H1 (cell line): Measurements from ENCODE around the gene KCNA5. TPM values are rescaled to one million over a fixed set of nuclear protein-coding genes. Genes with fewer than 3 reads are reported as not detected.

Experiments used
- CTCF ChIA-PET: fragments of 300-600 bp; sonication (Branson Sonifier 250); formaldehyde crosslinking; loops from one replicate; lab custom pipeline; 2021; ENCODE audit not compliant: partially characterized antibody; lab: Charles Lee
- POLR2A ChIA-PET: fragments of 300-600 bp; sonication (Branson Sonifier 250); formaldehyde crosslinking; loops from one replicate; lab custom pipeline; 2021; ENCODE audit warnings: inconsistent platforms; ENCODE audit not compliant: partially characterized antibody; lab: Charles Lee
- DNase-seq, 2 experiments: peaks; one replicate each; pipeline versions ENCODE4 v3.0.0 to v3.0.0-alpha.2; 2010 to 2022; ENCODE audit warnings: low spot score in 2 of 2, low read depth in 1 of 2, mixed read lengths in 1 of 2
- FAIRE-seq: peaks from 2 replicates; lab custom pipeline; 2011; peaks lifted over from hg19 to GRCh38; lab: Jason Lieb, UNC
- H2AFZ ChIP-seq: 2 replicates; pipeline ENCODE4 v1.8.1; 2012; ENCODE audit warnings: low read length, inconsistent platforms
- H2AK5ac ChIP-seq: 2 replicates; pipeline ENCODE4 v1.6.1; 2013; ENCODE audit warnings: low read depth, low read length
- H2BK120ac ChIP-seq: replicated peaks from 2 replicates; pipeline ENCODE3; 2013; ENCODE audit warnings: low read depth, low read length, inconsistent platforms
- H2BK12ac ChIP-seq: 2 replicates; pipeline ENCODE4 v1.6.1; 2013; ENCODE audit warnings: low read depth, low read length
- H2BK15ac ChIP-seq: 2 replicates; pipeline ENCODE4 v1.6.1; 2013; ENCODE audit warnings: low read length
- H2BK20ac ChIP-seq: 2 replicates; pipeline ENCODE4 v1.6.1; 2013; ENCODE audit warnings: low read length
- H2BK5ac ChIP-seq: 2 replicates; pipeline ENCODE4 v1.6.1; 2013; ENCODE audit warnings: low read depth, low read length
- H3K14ac ChIP-seq: 2 replicates; pipeline ENCODE4 v1.6.1; 2013; ENCODE audit warnings: inconsistent platforms; ENCODE audit not compliant: insufficient read length
- H3K18ac ChIP-seq: 2 replicates; pipeline ENCODE4 v1.6.1; 2013; ENCODE audit warnings: low read length; ENCODE audit errors: extremely low read depth
- H3K23ac ChIP-seq: 2 replicates; pipeline ENCODE4 v1.6.1; 2013; ENCODE audit warnings: inconsistent platforms; ENCODE audit not compliant: insufficient read length
- H3K23me2 ChIP-seq: 2 replicates; pipeline ENCODE4 v1.6.1; 2013; ENCODE audit warnings: low read depth, low read length
- H3K27ac ChIP-seq: 2 replicates; pipeline ENCODE4 v1.6.1; 2011; ENCODE audit warnings: low read depth, low read length, inconsistent platforms
- H3K27me3 ChIP-seq, 4 experiments: replicated peaks in 1 of 4; 1 replicate in 1 of 4; 2 replicates in 3 of 4; pipeline versions ENCODE4 v1.6.1 to v1.8.1; 2011 to 2013; ENCODE audit warnings: low read length in 3 of 4, mild to moderate bottlenecking in 3 of 4, inconsistent platforms in 2 of 4, mixed read lengths in 2 of 4, moderate library complexity in 1 of 4; ENCODE audit not compliant: control insufficient read depth in 3 of 4, insufficient read depth in 3 of 4; ENCODE audit errors: extremely low read depth in 1 of 4
- H3K36me3 ChIP-seq, 4 experiments: 2 replicates each; pipeline versions ENCODE4 v1.6.1 to v1.8.1; 2011 to 2013; ENCODE audit warnings: mild to moderate bottlenecking in 4 of 4, low read length in 3 of 4, moderate library complexity in 2 of 4, control low read depth in 1 of 4, inconsistent platforms in 1 of 4; ENCODE audit not compliant: insufficient read depth in 4 of 4, control insufficient read depth in 2 of 4
- H3K4ac ChIP-seq: replicated peaks from 2 replicates; pipeline ENCODE3; 2013; ENCODE audit warnings: low read length, low read depth, mixed read lengths, inconsistent platforms; ENCODE audit not compliant: insufficient read length
- H3K4me1 ChIP-seq, 4 experiments: replicated peaks in 1 of 4; 1 replicate in 1 of 4; 2 replicates in 3 of 4; pipeline versions ENCODE4 v1.6.1 to v1.8.1; 2011 to 2013; ENCODE audit warnings: low read length in 3 of 4, inconsistent platforms in 2 of 4, mixed read lengths in 1 of 4; ENCODE audit not compliant: insufficient read depth in 4 of 4, control insufficient read depth in 3 of 4
- H3K4me2 ChIP-seq, 2 experiments: 2 replicates each; pipeline versions ENCODE4 v1.6.1 to v1.8.1; 2011 to 2013; ENCODE audit warnings: low read depth in 2 of 2, low read length in 2 of 2, control low read depth in 1 of 2, inconsistent platforms in 1 of 2, mild to moderate bottlenecking in 1 of 2; ENCODE audit not compliant: insufficient read depth in 1 of 2
- H3K4me3 ChIP-seq, 4 experiments: fragments of 200-600, 300-600 bp in 1 of 4; sonication (generic), shearing (Covaris generic), sonication (Bioruptor Twin) in 1 of 4; 2 replicates each; pipeline versions ENCODE4 v1.5.1 to v1.8.1; 2011 to 2016; ENCODE audit warnings: low read length in 4 of 4, low read depth in 3 of 4, control low read depth in 2 of 4, inconsistent platforms in 2 of 4, mild to moderate bottlenecking in 2 of 4, mixed read lengths in 1 of 4, moderate library complexity in 1 of 4; ENCODE audit not compliant: insufficient read depth in 2 of 4; ENCODE audit errors: extremely low read depth in 1 of 4
- H3K56ac ChIP-seq: replicated peaks from 2 replicates; pipeline ENCODE3; 2013; ENCODE audit warnings: low read depth, mild to moderate bottlenecking, mixed read lengths, low read length, inconsistent platforms; ENCODE audit not compliant: insufficient read length
- H3K79me1 ChIP-seq: 2 replicates; pipeline ENCODE4 v1.6.1; 2013; ENCODE audit warnings: low read depth, low read length, control low read depth
- H3K79me2 ChIP-seq, 2 experiments: 2 replicates each; pipeline versions ENCODE4 v1.6.1 to v1.8.1; 2012 to 2013; ENCODE audit warnings: low read length in 2 of 2, mild to moderate bottlenecking in 2 of 2, inconsistent platforms in 1 of 2; ENCODE audit not compliant: insufficient read depth in 2 of 2, control insufficient read depth in 1 of 2
- H3K9ac ChIP-seq, 4 experiments: replicated peaks in 1 of 4; 1 replicate in 1 of 4; 2 replicates in 3 of 4; pipeline versions ENCODE4 v1.6.1 to v1.8.1; 2011 to 2013; ENCODE audit warnings: low read depth in 3 of 4, low read length in 3 of 4, control low read depth in 2 of 4, mild to moderate bottlenecking in 2 of 4, moderate library complexity in 2 of 4, inconsistent platforms in 1 of 4; ENCODE audit errors: extremely low read depth in 1 of 4
- H3K9me3 ChIP-seq, 2 experiments: 2 replicates each; pipeline versions ENCODE4 v1.6.1 to v1.8.1; 2012 to 2013; ENCODE audit warnings: mild to moderate bottlenecking in 2 of 2, moderate library complexity in 2 of 2, control low read depth in 1 of 2, inconsistent platforms in 1 of 2, low read depth in 1 of 2, low read length in 1 of 2, mixed read lengths in 1 of 2; ENCODE audit not compliant: insufficient read depth in 2 of 2
- H4K20me1 ChIP-seq, 2 experiments: replicated peaks in 1 of 2; 2 replicates each; pipeline versions ENCODE3 to v1.8.1; 2011 to 2013; ENCODE audit warnings: inconsistent platforms in 2 of 2, low read length in 2 of 2, mild to moderate bottlenecking in 1 of 2; ENCODE audit not compliant: insufficient read depth in 2 of 2, control insufficient read depth in 1 of 2
- H4K5ac ChIP-seq: 2 replicates; pipeline ENCODE4 v1.6.1; 2013; ENCODE audit warnings: low read length, low read depth, mixed read lengths, inconsistent platforms; ENCODE audit not compliant: insufficient read length
- H4K8ac ChIP-seq: 2 replicates; pipeline ENCODE4 v1.8.0; 2013; ENCODE audit warnings: mild to moderate bottlenecking, moderate library complexity, low read length, inconsistent platforms; ENCODE audit not compliant: insufficient read depth; ENCODE audit errors: extremely low read depth
- H4K91ac ChIP-seq: replicated peaks from 2 replicates; pipeline ENCODE3; 2013; ENCODE audit warnings: low read length, mixed read lengths, inconsistent platforms; ENCODE audit not compliant: insufficient read length
- CEBPB ChIP-seq: IDR thresholded peaks from 2 replicates; pipeline ENCODE4 v1.6.1; 2012; ENCODE audit warnings: low read depth, low read length
- GABPA ChIP-seq: IDR thresholded peaks from 2 replicates; pipeline ENCODE4 v1.6.1; 2011; ENCODE audit warnings: mild to moderate bottlenecking, low read length, moderate library complexity, borderline replicate concordance; ENCODE audit not compliant: insufficient read depth
- GTF2F1 ChIP-seq: IDR thresholded peaks from 2 replicates; pipeline ENCODE4 v1.6.1; 2012; ENCODE audit warnings: low read depth, low read length, improper control_type of control experiment, borderline replicate concordance
- JUN ChIP-seq: IDR thresholded peaks from 2 replicates; pipeline ENCODE4 v1.6.1; 2011; ENCODE audit warnings: low read depth, mild to moderate bottlenecking, improper control_type of control experiment, low read length
- JUND ChIP-seq: IDR thresholded peaks from 2 replicates; pipeline ENCODE4 v1.6.1; 2011; ENCODE audit warnings: mild to moderate bottlenecking, improper control_type of control experiment, low read length
- POU5F1 ChIP-seq: IDR thresholded peaks from 2 replicates; pipeline ENCODE4 v1.6.1; 2011; ENCODE audit warnings: low read depth, mild to moderate bottlenecking, low read length, moderate library complexity
- RFX5 ChIP-seq: IDR thresholded peaks from 2 replicates; pipeline ENCODE4 v1.6.1; 2011; ENCODE audit warnings: low read depth, low read length, improper control_type of control experiment, borderline replicate concordance
- SIN3A ChIP-seq, 2 experiments: IDR thresholded peaks in 1 of 2; conservative IDR thresholded peaks in 1 of 2; 2 replicates each; pipeline ENCODE4 v1.6.1; 2011 to 2012; ENCODE audit warnings: low read length in 2 of 2, improper control_type of control experiment in 1 of 2, low read depth in 1 of 2, mild to moderate bottlenecking in 1 of 2
- SP1 ChIP-seq: IDR thresholded peaks from 2 replicates; pipeline ENCODE4 v1.6.1; 2011; ENCODE audit warnings: low read depth, low read length
- WGBS, 2 experiments: shearing (Covaris generic) in 1 of 2; methylation state at CpG; one replicate each; pipeline versions ENCODE4 v1.1.6 to v1.1.7; 2013 to 2015; ENCODE audit warnings: low lambda C conversion rate in 2 of 2, mixed read lengths in 2 of 2, inconsistent platforms in 1 of 2, low coverage in 1 of 2, missing lambda C conversion rate in 1 of 2; ENCODE audit not compliant: insufficient replicate concordance in 2 of 2, insufficient coverage in 1 of 2, insufficient read length in 1 of 2; ENCODE audit errors: extremely low coverage in 1 of 2, missing lambda C conversion rate in 1 of 2; 5-methylcytosine and 5-hydroxymethylcytosine counted together
- polyA plus RNA-seq, 7 experiments: library from polyadenylated mRNA; depleted of rRNA in 3 of 7; stranded (reverse) in 5 of 7; unstranded in 2 of 7; fragments of >200 nt in 5 of 7; fragments of 200-250 nt in 2 of 7; gene quantifications; 1 replicate in 5 of 7; 2 replicates in 1 of 7; 4 replicates in 1 of 7; pipeline versions ENCODE4 v1.2.1 to v1.2.3, GENCODE V29; 2011 to 2013; ENCODE audit warnings: missing spikeins in 2 of 7, mixed read lengths in 2 of 7
- total RNA-seq: library from RNA; stranded (reverse); fragmentation: NEBNext Ultra II Directional; extraction: Animal tissue kit (Norgen Biotek cat#: 25700); gene quantifications from 2 replicates; pipeline ENCODE4 v1.2.1, GENCODE V29; 2021

KCNA5 gene
- total and polyA plus RNA-seq, 2 of the 8 experiments (the other 6 are each of a cell fraction or from before 2014, with no cell fraction given) = 0.20 to 0.29 TPM

GRCh38 chr12:5015711-5016492 lies 27.8 kb upstream of the KCNA5 start:
- no peak overlapping the region for H2BK5ac ChIP-seq
- no peak for FAIRE-seq
- 86% methylated on average over 12 of the region's 12 CpGs; no CpG with 5 or more reads in 1 of the 2 experiments for WGBS, 2 experiments
- TF ChIP-seq SIN3A (conservative IDR thresholded peaks at IDR 0.05 in 1 of 2, IDR thresholded peaks at IDR 0.05 in 1 of 2; ENCODE audit: low read depth in 1 of 2, low read length in 2 of 2) = no peak
- TF ChIP-seq SP1 = no peak
- no peak for TF ChIP-seq CEBPB
- no peak for TF ChIP-seq GABPA
- TF ChIP-seq POU5F1 = no peak
- no peak for TF ChIP-seq JUND
- TF ChIP-seq GTF2F1 = no peak
- no peak for TF ChIP-seq RFX5
- no peak for TF ChIP-seq JUN

More at GRCh38 chr12:5015711-5016492, 27.8 kb upstream of the KCNA5 start:
- Histone ChIP-seq H2BK12ac (no peak overlapping the region), H4K5ac (no peak overlapping the region), H2BK120ac (no peak overlapping the region), H3K18ac (no peak overlapping the region), H2BK20ac (no peak overlapping the region), H3K23me2 (no peaks in the 10 kb centered on the region; the same call in 1 of the 2 replicates), H2BK15ac (no peak overlapping the region), H2AK5ac (no peak overlapping the region), H3K4me3 (no peak overlapping the region), H4K91ac (no peak overlapping the region), H3K36me3 (no peaks in the 10 kb centered on the region), H3K4me2 (no peak overlapping the region), H3K27me3 (peaks cover 0 to 1% (median 0%) of the 10 kb centered on the region in 4 experiments; a peak in 1 of 7 replicates), H3K9ac (no peak overlapping the region), H3K4me1 (peaks cover 0 to 8% (median 2%) of the 10 kb centered on the region in 4 experiments; a peak in 3 of 7 replicates), H3K9me3 (no peaks in the 10 kb centered on the region), H3K4ac (no peak overlapping the region), H4K8ac (no peak overlapping the region), H3K27ac (no peak overlapping the region), H3K56ac (no peak overlapping the region), H3K23ac (no peak overlapping the region), H2AFZ (no peak overlapping the region), H3K14ac (no peak overlapping the region), H3K79me2 (no peaks in the 10 kb centered on the region), H4K20me1 (no peaks in the 10 kb centered on the region), H3K79me1 (no peaks in the 10 kb centered on the region)
- ChIA-PET CTCF (interaction anchor here (0.5 to 1.0 kb wide), 5 partner anchors 55 to 843 kb away, joined by 3 to 5 read pairs (median 4); no protein-coding TSS in a partner anchor), POLR2A (no interaction called here)
- no peak for DNase-seq
